OCI-LY7 (cell line): Measurements from ENCODE around the gene ZNF497. TPM values are rescaled to one million over a fixed set of nuclear protein-coding genes. Genes with fewer than 3 reads are reported as not detected.

Experiments
- BruUV-seq: library from RNA; stranded (reverse); fragments of 400-500 nt; replicated peaks from 2 replicates; lab custom pipeline; 2021; lab: Mats Ljungman, UMichigan
- CTCF ChIA-PET: fragments of 300-600 bp; sonication (Branson Sonifier 250); formaldehyde crosslinking; loops from one replicate; lab custom pipeline; 2022; ENCODE audit warnings: antibody characterized with exemption; ENCODE audit not compliant: unreplicated experiment; lab: Charles Lee
- POLR2A ChIA-PET: fragments of 300-600 bp; sonication (Branson Sonifier 250); formaldehyde crosslinking; loops from one replicate; lab custom pipeline; 2022; ENCODE audit warnings: antibody characterized with exemption; lab: Charles Lee
- DNase-seq: peaks from one replicate; pipeline ENCODE4 v3.0.0-alpha.2; 2015; ENCODE audit warnings: low spot score
- H2AFZ ChIP-seq: fragments of 200-600 bp; sonication (generic), shearing (Covaris generic); 2 replicates; pipeline ENCODE4 v1.6.1; 2014; ENCODE audit warnings: mild to moderate bottlenecking, antibody characterized with exemption, low read length, moderate library complexity
- H3K27ac ChIP-seq: fragments of 200-600 bp; sonication (generic); 2 replicates; pipeline ENCODE4 v1.5.1; 2014; ENCODE audit warnings: mixed run types, low read depth, mild to moderate bottlenecking, moderate library complexity, low read length, inconsistent platforms; ENCODE audit not compliant: poor library complexity, severe bottlenecking
- H3K36me3 ChIP-seq: fragments of 200-600 bp; sonication (generic); 2 replicates; pipeline ENCODE4 v1.6.1; 2014; ENCODE audit warnings: mild to moderate bottlenecking, antibody characterized with exemption, low read length, moderate library complexity, mixed read lengths; ENCODE audit not compliant: insufficient read depth
- H3K4me1 ChIP-seq: fragments of 200-600 bp; sonication (generic); 2 replicates; pipeline ENCODE4 v1.5.1; 2014; ENCODE audit warnings: mild to moderate bottlenecking, low read length; ENCODE audit not compliant: insufficient read depth, poor library complexity, severe bottlenecking
- H3K4me2 ChIP-seq: fragments of 200-600 bp; sonication (generic); 2 replicates; pipeline ENCODE4 v1.6.1; 2014; ENCODE audit warnings: mild to moderate bottlenecking, low read length
- H3K4me3 ChIP-seq: fragments of 200-600 bp; sonication (generic); 2 replicates; pipeline ENCODE4 v1.5.1; 2014; ENCODE audit warnings: mild to moderate bottlenecking, low read depth, low read length; ENCODE audit not compliant: poor library complexity, severe bottlenecking
- H3K79me2 ChIP-seq: fragments of 200-600 bp; sonication (generic); 2 replicates; pipeline ENCODE4 v1.6.1; 2016; ENCODE audit warnings: low read depth, mild to moderate bottlenecking, low read length, moderate library complexity, mixed read lengths; ENCODE audit not compliant: insufficient read depth
- H3K9me2 ChIP-seq: fragments of 200-600 bp; sonication (generic); 2 replicates; pipeline ENCODE4 v1.6.1; 2016; ENCODE audit warnings: mild to moderate bottlenecking, low read length, mixed read lengths; ENCODE audit not compliant: insufficient read depth
- H3K9me3 ChIP-seq: fragments of 200-600 bp; sonication (generic); 2 replicates; pipeline ENCODE4 v1.6.1; 2014; ENCODE audit warnings: mild to moderate bottlenecking, mixed run types, low read length, mixed read lengths
- H4K20me1 ChIP-seq: fragments of 200-600 bp; sonication (generic); 2 replicates; pipeline ENCODE4 v1.6.1; 2014; ENCODE audit warnings: mild to moderate bottlenecking, antibody characterized with exemption, low read length, moderate library complexity, mixed read lengths; ENCODE audit not compliant: insufficient read depth
- EZH2phosphoT487 ChIP-seq: fragments of 200-600 bp; sonication (generic); IDR thresholded peaks from 2 replicates; pipeline ENCODE4 v1.6.1; 2018; ENCODE audit warnings: low read depth, borderline replicate concordance, mild to moderate bottlenecking, mixed run types, antibody characterized with exemption, low read length, moderate library complexity, mixed read lengths
- intact Hi-C: fragments of 100-400 bp; cut with micrococcal nuclease; formaldehyde crosslinking; loops from one replicate; pipeline ENCODE4 v1.10.0; 2022; ENCODE audit not compliant: unreplicated experiment
- total RNA-seq, 2 experiments: library from RNA; depleted of rRNA in 1 of 2; stranded (reverse); fragments of >200 nt in 1 of 2; shearing (Covaris generic) in 1 of 2; gene quantifications; 2 replicates each; pipeline ENCODE4 v1.2.3, GENCODE V29; 2014 to 2022
- TF ChIP-seq, protein P1 (sequence below): fragments of 200-600 bp; sonication (generic); conservative IDR thresholded peaks from 2 replicates; pipeline ENCODE4 v1.5.1; 2014; ENCODE audit warnings: mild to moderate bottlenecking, antibody characterized with exemption, low read length, moderate library complexity, mixed read lengths

The ZNF497 gene
- total RNA-seq, 2 experiments from 2014 or later = 3.6 to 6.1 TPM

DNA sequence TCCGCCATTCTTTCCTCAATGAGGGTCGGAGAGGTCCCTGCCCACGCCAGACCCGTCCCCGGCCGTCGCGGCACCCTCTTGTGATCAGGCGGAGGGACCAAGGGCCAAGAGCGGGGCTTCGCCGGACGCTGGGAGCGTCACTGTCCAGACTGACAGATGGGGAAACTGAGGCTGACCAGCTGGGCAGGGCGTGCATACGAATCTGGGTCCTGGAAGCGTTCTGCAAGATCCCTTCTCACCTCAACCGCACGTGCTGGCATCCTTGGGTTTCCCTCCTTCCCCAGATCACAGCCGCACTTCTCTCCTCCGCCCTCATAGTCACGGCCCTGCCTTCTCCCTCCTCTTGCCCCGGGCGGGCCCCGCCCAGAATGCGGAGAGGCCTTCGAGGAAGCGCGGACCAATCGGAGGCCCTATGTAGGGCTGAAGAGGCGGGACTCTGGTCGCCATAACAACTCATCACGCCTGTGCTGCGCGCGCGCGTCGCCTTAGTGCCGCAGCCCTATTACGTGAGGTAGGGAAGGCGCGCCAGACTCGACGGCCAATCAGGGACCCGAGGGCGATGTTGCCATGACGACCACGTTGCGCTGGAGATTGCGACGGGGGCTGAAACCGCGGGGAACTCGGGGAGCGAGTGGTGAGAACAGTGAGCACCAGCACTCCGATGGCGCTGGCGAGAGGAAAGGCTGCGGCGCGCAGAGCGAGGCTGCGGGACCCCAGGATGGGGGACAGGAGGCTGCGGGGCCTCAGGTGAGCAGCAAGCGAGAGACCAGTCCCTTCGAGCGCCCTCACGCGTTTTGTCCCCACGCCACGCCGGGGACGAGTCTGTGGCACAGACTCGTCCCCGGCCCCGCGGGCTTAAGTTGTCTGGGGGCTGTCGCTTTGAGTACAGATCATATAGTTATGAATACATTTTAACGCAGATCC is 38.6 kb upstream of the ZNF497 start:
- Histone ChIP-seq H3K79me2 (no peaks in the 10 kb centered on the region), H3K4me2 (peak overlapping the region; percentile 79), H3K4me1 (peaks cover 12% of the 10 kb centered on the region), H4K20me1 (no peaks in the 10 kb centered on the region), H3K36me3 (peaks cover 9% of the 10 kb centered on the region), H3K27ac (peak overlapping the region; percentile 31), H3K4me3 (peak overlapping the region; percentile 74), H3K9me3 (no peaks in the 10 kb centered on the region), H3K9me2 (no peaks in the 10 kb centered on the region), H2AFZ (peak overlapping the region; percentile 33; the same call in 1 of the 2 replicates)
- peak; percentile 99 for DNase-seq
- intact Hi-C loops = no loop called here
- ChIA-PET POLR2A (no interaction called here), CTCF (no interaction called here)
- no TSS peak for BruUV-seq
- no peak for TF ChIP-seq EZH2phosphoT487
- TF ChIP-seq, protein P1, sequence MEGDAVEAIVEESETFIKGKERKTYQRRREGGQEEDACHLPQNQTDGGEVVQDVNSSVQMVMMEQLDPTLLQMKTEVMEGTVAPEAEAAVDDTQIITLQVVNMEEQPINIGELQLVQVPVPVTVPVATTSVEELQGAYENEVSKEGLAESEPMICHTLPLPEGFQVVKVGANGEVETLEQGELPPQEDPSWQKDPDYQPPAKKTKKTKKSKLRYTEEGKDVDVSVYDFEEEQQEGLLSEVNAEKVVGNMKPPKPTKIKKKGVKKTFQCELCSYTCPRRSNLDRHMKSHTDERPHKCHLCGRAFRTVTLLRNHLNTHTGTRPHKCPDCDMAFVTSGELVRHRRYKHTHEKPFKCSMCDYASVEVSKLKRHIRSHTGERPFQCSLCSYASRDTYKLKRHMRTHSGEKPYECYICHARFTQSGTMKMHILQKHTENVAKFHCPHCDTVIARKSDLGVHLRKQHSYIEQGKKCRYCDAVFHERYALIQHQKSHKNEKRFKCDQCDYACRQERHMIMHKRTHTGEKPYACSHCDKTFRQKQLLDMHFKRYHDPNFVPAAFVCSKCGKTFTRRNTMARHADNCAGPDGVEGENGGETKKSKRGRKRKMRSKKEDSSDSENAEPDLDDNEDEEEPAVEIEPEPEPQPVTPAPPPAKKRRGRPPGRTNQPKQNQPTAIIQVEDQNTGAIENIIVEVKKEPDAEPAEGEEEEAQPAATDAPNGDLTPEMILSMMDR = peak; percentile 33; the same call in 1 of the 2 replicates

DNA sequence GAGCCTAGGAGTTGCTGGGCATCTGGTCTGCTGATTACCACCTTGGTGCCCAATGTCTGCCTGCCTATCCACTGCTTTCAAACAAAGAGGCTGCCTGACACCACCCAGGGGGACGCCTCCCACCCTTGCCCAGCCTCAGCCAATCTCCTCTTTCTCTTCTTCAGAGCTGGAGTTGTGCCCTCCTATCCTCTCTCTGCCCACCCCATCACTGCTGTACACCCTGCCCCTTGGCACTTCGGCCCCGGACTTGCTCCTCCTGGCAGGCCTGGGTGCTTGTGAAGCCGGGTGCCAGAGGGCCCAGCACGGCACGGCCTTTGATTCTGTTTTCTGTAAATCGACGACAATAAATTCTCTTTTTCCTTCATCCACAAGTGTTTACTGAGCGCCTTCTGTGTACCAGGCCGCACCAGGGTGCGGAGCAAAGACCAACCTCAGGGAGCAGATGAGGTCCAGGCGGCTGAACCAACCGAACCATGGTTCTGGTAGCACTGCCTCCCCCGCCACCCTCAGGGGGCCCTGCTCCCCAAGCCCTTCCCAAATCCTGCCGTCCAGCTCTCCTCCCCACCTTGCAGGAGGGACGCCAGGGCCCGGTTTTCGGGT is 37.9 kb upstream of the ZNF497 start:
- Histone ChIP-seq H3K9me3 (no peaks in the 10 kb centered on the region), H2AFZ (no peak overlapping the region), H3K9me2 (no peaks in the 10 kb centered on the region), H3K79me2 (no peaks in the 10 kb centered on the region), H4K20me1 (no peaks in the 10 kb centered on the region), H3K4me1 (peaks cover 12% of the 10 kb centered on the region), H3K4me3 (peak overlapping the region; percentile 33), H3K4me2 (peak overlapping the region; percentile 53), H3K27ac (no peak overlapping the region), H3K36me3 (peaks cover 17% of the 10 kb centered on the region)
- no peak for DNase-seq
- CTCF ChIA-PET = no interaction called here
- TF ChIP-seq, protein P1 = no peak
- TF ChIP-seq EZH2phosphoT487 = no peak
- BruUV-seq = no TSS peak
- intact Hi-C loops = no loop called here
- POLR2A ChIA-PET = no interaction called here
